Coronary artery (tissue), 2 donors: ENCODE data around the gene AFF3.

Source experiments
- DNase-seq: peaks from one replicate; pipeline ENCODE4 v3.0.0-alpha.2; 2017; ENCODE audit warnings: low spot score
- H3K27ac ChIP-seq, 2 donors: fragments of 200-600 bp; sonication (generic); one replicate each; pipeline ENCODE4 v1.5.1; 2016 to 2019
- H3K4me3 ChIP-seq: fragments of 200-600 bp; sonication (generic); 2 replicates; pipeline ENCODE4 v1.5.1; 2016; ENCODE audit warnings: mild to moderate bottlenecking, moderate library complexity
- TF ChIP-seq, protein P1 (sequence below): fragments of 200-600 bp; sonication (generic); IDR thresholded peaks from one replicate; pipeline ENCODE4 v1.5.1; 2019; ENCODE audit warnings: antibody characterized with exemption

AFF3 gene

DNA sequence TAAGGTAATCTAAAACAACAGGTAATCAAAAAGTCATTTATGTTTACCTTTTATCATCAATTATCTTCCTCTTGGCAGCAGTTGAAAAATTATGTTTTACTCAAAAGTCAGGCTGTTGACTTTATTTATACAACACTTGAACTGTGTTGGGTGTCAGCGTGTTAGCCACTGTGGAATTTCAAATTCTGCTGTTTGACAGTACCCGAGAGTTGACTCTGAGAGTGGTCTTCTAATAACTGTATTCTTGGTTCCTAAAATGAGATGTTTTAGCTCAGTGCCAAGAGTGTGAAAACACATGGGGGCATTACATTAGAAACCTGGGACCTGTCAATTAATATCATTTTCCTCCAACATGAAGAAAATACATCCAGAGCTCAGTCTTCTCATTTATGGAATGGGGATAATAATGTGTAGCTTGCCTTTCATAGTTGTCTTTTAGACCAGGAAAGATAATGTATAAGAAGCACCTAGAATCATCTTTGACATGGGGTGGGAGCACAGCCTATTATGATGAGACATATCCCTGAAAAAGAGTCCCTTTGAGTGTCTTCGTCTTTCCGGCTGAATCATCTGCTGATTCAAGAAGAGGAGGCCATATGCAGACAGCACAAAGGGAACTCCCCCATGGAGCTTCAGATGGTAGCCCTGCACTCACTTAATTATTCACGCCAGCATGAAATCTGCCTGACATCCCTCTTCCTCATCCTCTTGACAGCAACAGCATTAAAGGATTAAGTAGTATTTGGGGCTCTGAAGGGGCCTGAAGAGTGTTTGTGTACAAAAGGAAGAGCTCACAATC, 89.1 kb downstream of the AFF3 start:
- Histone ChIP-seq H3K4me3 (no peak overlapping the region), H3K27ac (no peak overlapping the region)
- TF ChIP-seq, protein P1, sequence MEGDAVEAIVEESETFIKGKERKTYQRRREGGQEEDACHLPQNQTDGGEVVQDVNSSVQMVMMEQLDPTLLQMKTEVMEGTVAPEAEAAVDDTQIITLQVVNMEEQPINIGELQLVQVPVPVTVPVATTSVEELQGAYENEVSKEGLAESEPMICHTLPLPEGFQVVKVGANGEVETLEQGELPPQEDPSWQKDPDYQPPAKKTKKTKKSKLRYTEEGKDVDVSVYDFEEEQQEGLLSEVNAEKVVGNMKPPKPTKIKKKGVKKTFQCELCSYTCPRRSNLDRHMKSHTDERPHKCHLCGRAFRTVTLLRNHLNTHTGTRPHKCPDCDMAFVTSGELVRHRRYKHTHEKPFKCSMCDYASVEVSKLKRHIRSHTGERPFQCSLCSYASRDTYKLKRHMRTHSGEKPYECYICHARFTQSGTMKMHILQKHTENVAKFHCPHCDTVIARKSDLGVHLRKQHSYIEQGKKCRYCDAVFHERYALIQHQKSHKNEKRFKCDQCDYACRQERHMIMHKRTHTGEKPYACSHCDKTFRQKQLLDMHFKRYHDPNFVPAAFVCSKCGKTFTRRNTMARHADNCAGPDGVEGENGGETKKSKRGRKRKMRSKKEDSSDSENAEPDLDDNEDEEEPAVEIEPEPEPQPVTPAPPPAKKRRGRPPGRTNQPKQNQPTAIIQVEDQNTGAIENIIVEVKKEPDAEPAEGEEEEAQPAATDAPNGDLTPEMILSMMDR, result no peak
- DNase-seq, result no peak

DNA sequence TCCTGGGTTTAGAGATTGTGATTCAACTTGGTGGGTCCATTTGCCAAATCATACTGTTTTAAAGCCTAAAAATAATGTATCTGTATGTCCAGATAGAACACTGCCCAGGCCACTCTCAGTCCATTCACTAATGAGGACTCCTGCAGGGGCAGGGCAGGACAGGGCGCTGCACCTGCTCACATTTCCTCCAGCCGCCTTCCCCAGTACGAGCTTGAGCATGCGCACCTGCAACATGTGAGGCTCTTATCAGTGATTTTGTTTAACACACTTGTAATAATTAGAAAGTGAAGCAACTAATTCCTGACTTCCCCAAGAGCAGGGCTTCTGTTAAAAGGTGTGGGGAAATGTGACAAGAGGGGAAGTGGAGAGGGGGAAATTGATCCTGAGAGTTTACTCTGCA, 89.7 kb downstream of the AFF3 start:
- H3K27ac ChIP-seq, result no peak overlapping the region
- TF ChIP-seq, protein P1, result no peak
- H3K4me3 ChIP-seq, result no peak overlapping the region
- DNase-seq, result no peak

DNA sequence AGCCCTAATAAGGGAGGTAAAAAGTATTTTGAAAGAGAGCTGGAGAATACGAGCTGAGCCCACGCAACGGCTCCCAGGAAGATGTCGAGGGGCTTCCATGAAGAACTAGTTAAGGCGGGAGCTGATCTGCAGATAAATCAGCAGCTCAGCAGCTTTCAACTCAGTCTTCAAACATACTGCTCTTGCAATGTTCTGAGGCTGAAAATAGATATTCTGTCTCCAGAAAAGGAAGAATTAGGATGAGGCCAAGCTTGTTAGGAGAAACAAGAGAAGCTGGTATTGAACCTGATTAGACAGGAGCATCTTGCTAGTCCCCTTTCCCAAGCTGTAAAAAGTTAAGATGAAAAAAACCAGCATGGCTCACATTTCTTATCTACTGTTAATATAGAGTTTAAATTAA, 91.1 kb downstream of the AFF3 start:
- no peak for DNase-seq

GRCh38 chr2:100050685-100051084, 91.7 kb downstream of the AFF3 start:
- Histone ChIP-seq H3K27ac (no peak overlapping the region), H3K4me3 (no peak overlapping the region)
- DNase-seq, result no peak
- TF ChIP-seq, protein P1, result no peak

More for the DNA sequence above, 91.1 kb downstream of the AFF3 start:
- Histone ChIP-seq H3K4me3 (no peak overlapping the region), H3K27ac (no peak overlapping the region)
- TF ChIP-seq, protein P1, result no peak

DNA sequence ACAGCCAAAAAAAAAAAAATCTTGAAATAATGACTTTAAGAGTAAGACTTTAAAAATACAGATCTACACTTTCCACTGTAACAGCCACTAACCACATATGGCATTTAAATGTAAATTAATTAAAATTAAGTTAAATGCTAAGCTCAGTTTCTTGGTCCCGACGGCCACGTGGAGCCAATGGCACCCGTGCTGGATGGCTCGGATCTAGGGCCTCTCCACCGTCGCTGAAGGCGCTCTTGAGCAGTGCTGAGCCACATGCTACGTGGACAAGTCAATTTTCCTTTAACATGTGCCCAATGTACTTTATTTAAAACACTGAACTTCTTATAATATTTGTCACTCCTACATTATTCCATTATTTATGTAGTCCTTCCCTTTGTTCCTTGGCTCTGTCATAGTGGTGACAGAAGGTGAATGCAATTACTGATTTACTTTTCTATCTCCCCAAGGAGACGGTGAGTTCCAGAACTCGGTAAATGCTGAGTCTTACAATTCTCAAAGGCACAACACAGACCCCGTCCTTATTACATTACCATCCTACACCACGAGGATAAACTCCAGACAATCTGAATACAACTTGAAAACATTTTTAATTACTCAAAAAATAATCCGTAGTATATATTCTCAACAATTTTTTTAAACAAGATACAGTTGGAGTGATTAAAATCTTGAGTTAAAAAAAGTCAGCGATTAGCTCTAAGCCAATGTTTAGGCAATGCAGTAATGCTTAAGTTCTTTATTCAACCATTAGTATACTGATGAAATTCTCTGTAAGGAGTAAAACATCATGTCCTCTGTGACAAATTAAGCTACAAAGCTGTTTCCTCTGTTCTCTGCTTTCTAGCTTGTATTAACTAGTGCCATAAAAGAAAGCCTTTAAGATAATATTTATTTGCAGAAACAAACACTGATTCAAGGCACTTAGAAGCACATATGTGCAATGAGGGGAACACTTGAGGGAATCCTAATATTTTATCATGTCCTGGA, 95.1 kb downstream of the AFF3 start:
- no peak overlapping the region for H3K27ac ChIP-seq
- no peak for DNase-seq
- H3K4me3 ChIP-seq, result no peak overlapping the region
- TF ChIP-seq, protein P1, result no peak

- no peak overlapping the region for H3K27ac ChIP-seq
- H3K4me3 ChIP-seq, result no peak overlapping the region
- TF ChIP-seq, protein P1, result no peak
- DNase-seq, result no peak
Observed at GRCh38 chr2:100045000-100045399, 97.4 kb downstream of the AFF3 start.
